RWPE2 (cell line): Measurements from ENCODE around the gene INF2.

Experiments used
- ATAC-seq: fragments of 200-7000 bp; cut with Tn5 transposase; 3 replicates; pipeline ENCODE4 v1.9.1; 2021; ENCODE audit warnings: low read depth
- DNase-seq: peaks from one replicate; pipeline ENCODE4 v3.0.0-alpha.2; 2020; ENCODE audit warnings: low spot score
- H3K27ac ChIP-seq: fragments of 450-650 bp; 2 replicates; pipeline ENCODE4 v1.5.1; 2017; ENCODE audit warnings: mild to moderate bottlenecking; ENCODE audit not compliant: poor library complexity, severe bottlenecking
- H3K27me3 ChIP-seq: fragments of 250-450 bp; sonication (Bioruptor Pico); 2 replicates; pipeline ENCODE4 v1.5.1; 2021; ENCODE audit warnings: mild to moderate bottlenecking, moderate library complexity; ENCODE audit not compliant: insufficient read depth, poor library complexity, severe bottlenecking
- H3K36me3 ChIP-seq: fragments of 250-450 bp; sonication (Bioruptor Pico); 2 replicates; pipeline ENCODE4 v1.5.1; 2020; ENCODE audit warnings: low read depth, mild to moderate bottlenecking, moderate library complexity
- H3K4me1 ChIP-seq: fragments of 250-450 bp; sonication (Bioruptor Pico); 2 replicates; pipeline ENCODE4 v1.5.1; 2021; ENCODE audit warnings: mild to moderate bottlenecking, moderate library complexity; ENCODE audit not compliant: insufficient read depth, poor library complexity, severe bottlenecking
- H3K4me3 ChIP-seq: fragments of 250-450 bp; sonication (Bioruptor Pico); 2 replicates; pipeline ENCODE4 v1.5.1; 2021; ENCODE audit warnings: mild to moderate bottlenecking, moderate library complexity; ENCODE audit not compliant: severe bottlenecking
- H3K9me3 ChIP-seq: fragments of 250-450 bp; sonication (Bioruptor Pico); 2 replicates; pipeline ENCODE4 v1.5.1; 2021; ENCODE audit warnings: mild to moderate bottlenecking, moderate library complexity; ENCODE audit not compliant: severe bottlenecking
- TF ChIP-seq, protein P1 (sequence below): fragments of 450-650 bp; IDR thresholded peaks from one replicate; pipeline ENCODE4 v1.5.1; 2017; ENCODE audit warnings: mild to moderate bottlenecking, moderate library complexity; ENCODE audit not compliant: poor library complexity, severe bottlenecking

Gene INF2

DNA sequence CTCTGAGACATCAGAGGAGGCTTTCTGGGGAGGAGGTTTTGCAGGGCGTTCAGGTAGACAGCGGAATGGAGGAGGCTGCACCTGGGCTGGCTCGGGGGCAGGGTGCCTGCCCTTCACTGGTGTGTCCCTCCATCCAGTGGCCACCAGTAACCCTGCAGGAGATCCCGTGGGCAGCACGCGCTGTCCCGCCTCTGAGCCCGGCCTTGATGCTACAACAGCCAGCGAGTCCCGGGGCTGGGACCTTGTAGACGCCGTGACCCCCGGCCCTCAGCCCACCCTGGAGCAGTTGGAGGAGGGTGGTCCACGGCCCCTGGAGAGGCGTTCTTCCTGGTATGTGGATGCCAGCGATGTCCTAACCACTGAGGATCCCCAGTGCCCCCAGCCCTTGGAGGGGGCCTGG is 24.6 kb downstream of the INF2 start:
- Histone ChIP-seq H3K27ac (no peak overlapping the region), H3K4me3 (no peak overlapping the region), H3K4me1 (no peaks in the 10 kb centered on the region), H3K27me3 (no peaks in the 10 kb centered on the region), H3K9me3 (no peaks in the 10 kb centered on the region), H3K36me3 (peaks cover 90% of the 10 kb centered on the region)
- ATAC-seq: no peak
- TF ChIP-seq, protein P1, sequence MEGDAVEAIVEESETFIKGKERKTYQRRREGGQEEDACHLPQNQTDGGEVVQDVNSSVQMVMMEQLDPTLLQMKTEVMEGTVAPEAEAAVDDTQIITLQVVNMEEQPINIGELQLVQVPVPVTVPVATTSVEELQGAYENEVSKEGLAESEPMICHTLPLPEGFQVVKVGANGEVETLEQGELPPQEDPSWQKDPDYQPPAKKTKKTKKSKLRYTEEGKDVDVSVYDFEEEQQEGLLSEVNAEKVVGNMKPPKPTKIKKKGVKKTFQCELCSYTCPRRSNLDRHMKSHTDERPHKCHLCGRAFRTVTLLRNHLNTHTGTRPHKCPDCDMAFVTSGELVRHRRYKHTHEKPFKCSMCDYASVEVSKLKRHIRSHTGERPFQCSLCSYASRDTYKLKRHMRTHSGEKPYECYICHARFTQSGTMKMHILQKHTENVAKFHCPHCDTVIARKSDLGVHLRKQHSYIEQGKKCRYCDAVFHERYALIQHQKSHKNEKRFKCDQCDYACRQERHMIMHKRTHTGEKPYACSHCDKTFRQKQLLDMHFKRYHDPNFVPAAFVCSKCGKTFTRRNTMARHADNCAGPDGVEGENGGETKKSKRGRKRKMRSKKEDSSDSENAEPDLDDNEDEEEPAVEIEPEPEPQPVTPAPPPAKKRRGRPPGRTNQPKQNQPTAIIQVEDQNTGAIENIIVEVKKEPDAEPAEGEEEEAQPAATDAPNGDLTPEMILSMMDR: no peak
- no peak for DNase-seq

DNA sequence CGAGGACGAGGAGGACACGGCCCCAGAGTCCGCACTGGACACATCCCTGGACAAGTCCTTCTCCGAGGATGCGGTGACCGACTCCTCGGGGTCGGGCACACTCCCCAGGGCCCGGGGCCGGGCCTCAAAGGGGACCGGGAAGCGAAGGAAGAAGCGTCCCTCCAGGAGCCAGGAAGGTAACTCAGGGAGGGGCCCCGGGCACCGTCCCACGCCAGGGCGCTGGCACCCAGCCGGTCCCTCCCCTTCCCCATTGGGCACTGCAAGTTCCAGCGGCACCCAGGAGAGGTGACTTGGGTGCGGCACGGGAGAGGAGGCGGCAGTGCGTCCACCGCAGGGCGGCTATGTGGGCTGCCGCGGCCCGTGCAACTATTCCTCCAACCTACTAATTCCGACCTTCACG is 25.3 kb downstream of the INF2 start:
- Histone ChIP-seq H3K9me3 (no peaks in the 10 kb centered on the region), H3K36me3 (peaks cover 89% of the 10 kb centered on the region), H3K27me3 (no peaks in the 10 kb centered on the region), H3K4me1 (no peaks in the 10 kb centered on the region), H3K27ac (no peak overlapping the region), H3K4me3 (no peak overlapping the region)
- TF ChIP-seq, protein P1: no peak
- DNase-seq (no peak), ATAC-seq (no peak)

- TF ChIP-seq, protein P1: no peak
- Histone ChIP-seq H3K27ac (no peak overlapping the region), H3K9me3 (no peaks in the 10 kb centered on the region), H3K4me1 (no peaks in the 10 kb centered on the region), H3K4me3 (no peak overlapping the region), H3K27me3 (no peaks in the 10 kb centered on the region), H3K36me3 (peaks cover 82% of the 10 kb centered on the region)
- no peak for ATAC-seq
- DNase-seq: no peak
Observed at GRCh38 chr14:104715416-104715815, 26.0 kb downstream of the INF2 start.

DNA sequence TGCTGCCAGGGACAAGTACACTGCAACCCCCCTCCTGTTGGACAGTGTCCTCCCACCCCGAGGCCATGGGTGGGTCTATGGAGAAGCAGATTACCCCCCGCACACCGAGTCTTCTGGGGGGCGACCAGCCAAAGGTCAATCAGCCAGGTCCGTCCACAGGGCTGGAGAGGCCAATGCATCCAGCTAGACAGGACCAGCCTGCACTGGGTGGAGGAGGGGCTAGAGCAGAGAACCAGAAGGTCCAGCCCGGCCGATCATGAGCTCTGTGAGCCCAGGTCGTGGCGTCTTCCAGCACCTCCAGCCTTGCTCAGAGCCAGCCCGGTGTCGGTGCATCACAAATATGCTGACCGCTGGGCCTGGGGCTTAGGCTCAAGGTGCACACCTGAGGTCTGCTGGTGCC is 26.5 kb downstream of the INF2 start:
- no peak for ATAC-seq
- Histone ChIP-seq H3K27me3 (no peaks in the 10 kb centered on the region), H3K4me3 (no peak overlapping the region), H3K4me1 (no peaks in the 10 kb centered on the region), H3K27ac (no peak overlapping the region), H3K36me3 (peaks cover 77% of the 10 kb centered on the region), H3K9me3 (no peaks in the 10 kb centered on the region)
- no peak for DNase-seq
- TF ChIP-seq, protein P1: no peak

DNA sequence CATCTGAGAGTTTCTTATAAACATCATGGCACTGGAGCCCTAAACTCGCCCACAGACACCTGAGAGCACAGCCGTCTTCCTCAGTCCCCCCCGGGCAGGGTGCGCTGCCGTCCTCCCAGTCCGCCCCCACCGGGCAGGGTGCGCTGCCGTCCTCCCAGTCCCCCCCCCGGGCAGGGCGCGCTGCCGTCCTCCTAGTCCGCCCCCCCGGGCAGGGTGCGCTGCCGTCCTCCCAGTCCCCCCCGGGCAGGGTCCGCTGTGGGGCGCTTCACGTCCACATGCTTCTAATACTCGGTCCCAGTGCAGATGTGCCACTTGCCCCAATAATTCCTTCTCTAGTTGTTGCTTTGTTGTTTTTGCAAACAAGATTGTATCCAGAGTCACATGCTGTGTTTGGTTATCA is 27.7 kb downstream of the INF2 start:
- ATAC-seq (no peak), DNase-seq (no peak)
- Histone ChIP-seq H3K36me3 (peaks cover 70% of the 10 kb centered on the region), H3K27me3 (no peaks in the 10 kb centered on the region), H3K4me1 (no peaks in the 10 kb centered on the region), H3K27ac (no peak overlapping the region), H3K9me3 (no peaks in the 10 kb centered on the region), H3K4me3 (no peak overlapping the region)
- TF ChIP-seq, protein P1: no peak
